K562 (cell line): ENCODE measurements around the gene YPEL3. TPM values are rescaled to one million over a fixed set of nuclear protein-coding genes. Genes with fewer than 3 reads are reported as not detected.

Experiments used
- FOS ChIP-seq: IDR thresholded peaks from 3 replicates; pipeline ENCODE4 v1.6.1; 2011; ENCODE audit not compliant: insufficient read length; ENCODE audit errors: extremely low read depth
- HDAC1 ChIP-seq, 2 experiments: fragments of 450-650 bp; IDR thresholded peaks; 2 replicates each; pipeline ENCODE4 v1.6.1; 2016 to 2017; ENCODE audit warnings: inconsistent platforms in 1 of 2, mild to moderate bottlenecking in 1 of 2, moderate library complexity in 1 of 2
- KDM1A ChIP-seq, 2 experiments: fragments of 450-650 bp; IDR thresholded peaks; 2 replicates each; pipeline ENCODE4 v1.6.1; 2016; ENCODE audit warnings: mild to moderate bottlenecking in 2 of 2
- RCOR1 ChIP-seq, 2 experiments: IDR thresholded peaks; 2 replicates each; pipeline ENCODE4 v1.6.1; 2012; ENCODE audit warnings: low read depth in 2 of 2, low read length in 2 of 2, borderline replicate concordance in 1 of 2, improper control_type of control experiment in 1 of 2
- ZFPM2 ChIP-seq: fragments of 250-450 bp; sonication (Bioruptor Pico); IDR thresholded peaks from 2 replicates; pipeline ENCODE4 v1.5.1; 2022; ENCODE audit warnings: mild to moderate bottlenecking
- ZNF217 ChIP-seq: sonication (generic); formaldehyde crosslinking; IDR thresholded peaks from 2 replicates; pipeline ENCODE4 v1.8.0; 2022; ENCODE audit warnings: mild to moderate bottlenecking, missing genetic modification reagents
- polyA plus RNA-seq, 8 experiments: library from polyadenylated mRNA; depleted of rRNA in 4 of 8; stranded (reverse) in 5 of 8; unstranded in 3 of 8; fragments of >200 nt; fragmentation: Nextera tagmentation in 2 of 8; fragmentation: Illumina TruSeq in 1 of 8; extraction: Ambion mirVana in 2 of 8; extraction: Trizol in 1 of 8; gene quantifications; 2 replicates each; pipeline versions ENCODE4 v1.2.1 to v1.2.3, GENCODE V29; 2011 to 2014; ENCODE audit warnings: inconsistent platforms in 1 of 8, missing spikeins in 1 of 8
- total RNA-seq, 7 experiments: library from RNA; depleted of rRNA in 6 of 7; stranded (reverse); fragments of >200 nt in 6 of 7; fragmentation: Illumina TruSeq in 2 of 7; extraction: Trizol in 2 of 7; gene quantifications; 2 replicates each; pipeline versions ENCODE4 v1.2.1 to v1.2.3, GENCODE V29; 2011 to 2021; ENCODE audit warnings: low replicate concordance in 1 of 7
- TF ChIP-seq, protein P1 (sequence below), 2 experiments: fragments of 200-800 bp in 1 of 2; sonication (Bioruptor generic) in 1 of 2; sonication (generic) in 1 of 2; formaldehyde crosslinking in 1 of 2; IDR thresholded peaks in 1 of 2; conservative IDR thresholded peaks in 1 of 2; 2 replicates each; pipeline versions ENCODE4 v1.5.0 to v1.6.1; 2016 to 2020; ENCODE audit warnings: missing compliant biosample characterization in 1 of 2, missing genetic modification characterization in 1 of 2, missing genetic modification reagents in 1 of 2
- TF ChIP-seq, protein P2 (sequence below): fragments of 150-350 bp; IDR thresholded peaks from 2 replicates; pipeline ENCODE4 v1.6.1; 2014; ENCODE audit warnings: low read depth, mild to moderate bottlenecking, low read length, borderline replicate concordance
- TF ChIP-seq, protein P3 (sequence below), 3 experiments: fragments of 200-800 bp in 1 of 3; fragments of 250-450 bp in 1 of 3; fragments of 450-650 bp in 1 of 3; sonication (Bioruptor Pico) in 1 of 3; sonication (Bioruptor generic) in 1 of 3; formaldehyde crosslinking in 1 of 3; IDR thresholded peaks; 2 replicates each; pipeline versions ENCODE4 v1.6.1 to v1.8.0; 2016 to 2022; ENCODE audit warnings: mild to moderate bottlenecking in 2 of 3, missing genetic modification characterization in 2 of 3, missing compliant biosample characterization in 1 of 3, moderate library complexity in 1 of 3
- TF ChIP-seq, protein P4 (sequence below), 3 experiments: IDR thresholded peaks in 2 of 3; conservative IDR thresholded peaks in 1 of 3; 2 replicates each; pipeline ENCODE4 v1.5.1; 2011 to 2012; ENCODE audit warnings: low read length in 3 of 3, mild to moderate bottlenecking in 3 of 3, control low read depth in 2 of 3, improper control_type of control experiment in 1 of 3, inconsistent platforms in 1 of 3, low read depth in 1 of 3, mixed read lengths in 1 of 3, moderate library complexity in 1 of 3; ENCODE audit not compliant: insufficient read depth in 2 of 3
- TF ChIP-seq, protein P5 (sequence below), 2 experiments: fragments of 250-450 bp in 1 of 2; fragments of 450-650 bp in 1 of 2; sonication (Bioruptor Pico) in 1 of 2; IDR thresholded peaks; 2 replicates each; pipeline versions ENCODE4 v1.6.1 to v1.8.0; 2016 to 2021; ENCODE audit warnings: mild to moderate bottlenecking in 2 of 2, moderate library complexity in 2 of 2, missing compliant biosample characterization in 1 of 2, missing genetic modification characterization in 1 of 2
- TF ChIP-seq, protein P6 (sequence below): sonication (generic); formaldehyde crosslinking; IDR thresholded peaks from 2 replicates; pipeline ENCODE4 v1.9.0; 2022; ENCODE audit warnings: mild to moderate bottlenecking, missing genetic modification reagents

YPEL3 gene
- total and polyA plus RNA-seq, 9 of the 15 experiments (the other 6 are each of a cell fraction or from before 2014, with no cell fraction given), result 0.41 to 15.0 (median 2.9) TPM

DNA sequence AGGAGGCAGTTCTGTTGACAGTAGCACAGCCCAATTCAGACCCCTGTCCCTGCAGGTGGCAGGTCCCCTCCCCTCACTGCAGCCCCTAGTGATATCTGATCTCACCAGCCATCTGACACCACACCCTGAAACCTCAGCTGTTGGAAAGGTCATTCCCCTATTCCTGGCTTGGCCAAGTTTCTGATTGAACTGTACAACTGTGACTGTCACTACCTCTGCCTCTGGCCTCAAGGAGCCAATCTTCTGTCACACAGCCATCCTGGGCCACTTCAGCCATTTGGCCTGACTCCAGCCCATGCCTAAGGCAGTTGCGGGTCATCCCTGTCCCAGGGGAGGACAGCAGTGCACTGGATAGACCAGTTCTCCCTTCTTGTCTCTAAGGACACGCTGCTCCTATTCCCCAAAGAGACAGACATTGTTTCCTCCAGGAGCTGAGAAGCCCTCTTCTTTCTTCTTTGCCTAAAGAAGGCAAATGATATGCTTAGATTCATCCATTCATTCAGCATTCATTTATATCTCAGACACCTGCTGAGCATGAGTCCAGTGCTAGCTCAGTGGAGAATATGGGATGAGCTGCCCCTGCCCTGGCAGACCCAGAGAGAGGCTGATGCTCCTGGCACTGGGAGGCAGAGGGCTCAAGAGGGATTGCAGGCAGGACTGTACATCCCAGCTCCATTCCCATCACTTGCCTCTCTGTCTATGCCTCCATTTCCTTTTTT lies 35.0 kb downstream of the YPEL3 start (continued):
- TF ChIP-seq, protein P1, sequence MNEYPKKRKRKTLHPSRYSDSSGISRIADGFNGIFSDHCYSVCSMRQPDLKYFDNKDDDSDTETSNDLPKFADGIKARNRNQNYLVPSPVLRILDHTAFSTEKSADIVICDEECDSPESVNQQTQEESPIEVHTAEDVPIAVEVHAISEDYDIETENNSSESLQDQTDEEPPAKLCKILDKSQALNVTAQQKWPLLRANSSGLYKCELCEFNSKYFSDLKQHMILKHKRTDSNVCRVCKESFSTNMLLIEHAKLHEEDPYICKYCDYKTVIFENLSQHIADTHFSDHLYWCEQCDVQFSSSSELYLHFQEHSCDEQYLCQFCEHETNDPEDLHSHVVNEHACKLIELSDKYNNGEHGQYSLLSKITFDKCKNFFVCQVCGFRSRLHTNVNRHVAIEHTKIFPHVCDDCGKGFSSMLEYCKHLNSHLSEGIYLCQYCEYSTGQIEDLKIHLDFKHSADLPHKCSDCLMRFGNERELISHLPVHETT (CRISPR knock-in tag; conservative IDR thresholded peaks at IDR 0.05 in 1 of 2, IDR thresholded peaks at IDR 0.05 in 1 of 2), result no peak
- TF ChIP-seq HDAC1 (IDR thresholded peaks at IDR 0.05) (peak in 1 of 2 experiments; percentile 78; a peak in 2 of 4 replicates), FOS (no peak), ZNF217 (CRISPR knock-in tag) (no peak), ZFPM2 (CRISPR knock-in tag) (no peak), RCOR1 (IDR thresholded peaks at IDR 0.05; ENCODE audit: borderline replicate concordance in 1 of 2, low read depth in 2 of 2, low read length in 2 of 2) (peak; percentile 19 to 90; a peak in 2 of 4 replicates), KDM1A (IDR thresholded peaks at IDR 0.05) (peak; percentile 95 to 96; a peak in 3 of 4 replicates)
- TF ChIP-seq, protein P2, sequence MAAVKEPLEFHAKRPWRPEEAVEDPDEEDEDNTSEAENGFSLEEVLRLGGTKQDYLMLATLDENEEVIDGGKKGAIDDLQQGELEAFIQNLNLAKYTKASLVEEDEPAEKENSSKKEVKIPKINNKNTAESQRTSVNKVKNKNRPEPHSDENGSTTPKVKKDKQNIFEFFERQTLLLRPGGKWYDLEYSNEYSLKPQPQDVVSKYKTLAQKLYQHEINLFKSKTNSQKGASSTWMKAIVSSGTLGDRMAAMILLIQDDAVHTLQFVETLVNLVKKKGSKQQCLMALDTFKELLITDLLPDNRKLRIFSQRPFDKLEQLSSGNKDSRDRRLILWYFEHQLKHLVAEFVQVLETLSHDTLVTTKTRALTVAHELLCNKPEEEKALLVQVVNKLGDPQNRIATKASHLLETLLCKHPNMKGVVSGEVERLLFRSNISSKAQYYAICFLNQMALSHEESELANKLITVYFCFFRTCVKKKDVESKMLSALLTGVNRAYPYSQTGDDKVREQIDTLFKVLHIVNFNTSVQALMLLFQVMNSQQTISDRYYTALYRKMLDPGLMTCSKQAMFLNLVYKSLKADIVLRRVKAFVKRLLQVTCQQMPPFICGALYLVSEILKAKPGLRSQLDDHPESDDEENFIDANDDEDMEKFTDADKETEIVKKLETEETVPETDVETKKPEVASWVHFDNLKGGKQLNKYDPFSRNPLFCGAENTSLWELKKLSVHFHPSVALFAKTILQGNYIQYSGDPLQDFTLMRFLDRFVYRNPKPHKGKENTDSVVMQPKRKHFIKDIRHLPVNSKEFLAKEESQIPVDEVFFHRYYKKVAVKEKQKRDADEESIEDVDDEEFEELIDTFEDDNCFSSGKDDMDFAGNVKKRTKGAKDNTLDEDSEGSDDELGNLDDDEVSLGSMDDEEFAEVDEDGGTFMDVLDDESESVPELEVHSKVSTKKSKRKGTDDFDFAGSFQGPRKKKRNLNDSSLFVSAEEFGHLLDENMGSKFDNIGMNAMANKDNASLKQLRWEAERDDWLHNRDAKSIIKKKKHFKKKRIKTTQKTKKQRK, result no peak
- TF ChIP-seq, protein P3, sequence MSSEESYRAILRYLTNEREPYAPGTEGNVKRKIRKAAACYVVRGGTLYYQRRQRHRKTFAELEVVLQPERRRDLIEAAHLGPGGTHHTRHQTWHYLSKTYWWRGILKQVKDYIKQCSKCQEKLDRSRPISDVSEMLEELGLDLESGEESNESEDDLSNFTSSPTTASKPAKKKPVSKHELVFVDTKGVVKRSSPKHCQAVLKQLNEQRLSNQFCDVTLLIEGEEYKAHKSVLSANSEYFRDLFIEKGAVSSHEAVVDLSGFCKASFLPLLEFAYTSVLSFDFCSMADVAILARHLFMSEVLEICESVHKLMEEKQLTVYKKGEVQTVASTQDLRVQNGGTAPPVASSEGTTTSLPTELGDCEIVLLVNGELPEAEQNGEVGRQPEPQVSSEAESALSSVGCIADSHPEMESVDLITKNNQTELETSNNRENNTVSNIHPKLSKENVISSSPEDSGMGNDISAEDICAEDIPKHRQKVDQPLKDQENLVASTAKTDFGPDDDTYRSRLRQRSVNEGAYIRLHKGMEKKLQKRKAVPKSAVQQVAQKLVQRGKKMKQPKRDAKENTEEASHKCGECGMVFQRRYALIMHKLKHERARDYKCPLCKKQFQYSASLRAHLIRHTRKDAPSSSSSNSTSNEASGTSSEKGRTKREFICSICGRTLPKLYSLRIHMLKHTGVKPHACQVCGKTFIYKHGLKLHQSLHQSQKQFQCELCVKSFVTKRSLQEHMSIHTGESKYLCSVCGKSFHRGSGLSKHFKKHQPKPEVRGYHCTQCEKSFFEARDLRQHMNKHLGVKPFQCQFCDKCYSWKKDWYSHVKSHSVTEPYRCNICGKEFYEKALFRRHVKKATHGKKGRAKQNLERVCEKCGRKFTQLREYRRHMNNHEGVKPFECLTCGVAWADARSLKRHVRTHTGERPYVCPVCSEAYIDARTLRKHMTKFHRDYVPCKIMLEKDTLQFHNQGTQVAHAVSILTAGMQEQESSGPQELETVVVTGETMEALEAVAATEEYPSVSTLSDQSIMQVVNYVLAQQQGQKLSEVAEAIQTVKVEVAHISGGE (CRISPR knock-in tag; IDR thresholded peaks at IDR 0.05), result no peak
- TF ChIP-seq, protein P4, sequence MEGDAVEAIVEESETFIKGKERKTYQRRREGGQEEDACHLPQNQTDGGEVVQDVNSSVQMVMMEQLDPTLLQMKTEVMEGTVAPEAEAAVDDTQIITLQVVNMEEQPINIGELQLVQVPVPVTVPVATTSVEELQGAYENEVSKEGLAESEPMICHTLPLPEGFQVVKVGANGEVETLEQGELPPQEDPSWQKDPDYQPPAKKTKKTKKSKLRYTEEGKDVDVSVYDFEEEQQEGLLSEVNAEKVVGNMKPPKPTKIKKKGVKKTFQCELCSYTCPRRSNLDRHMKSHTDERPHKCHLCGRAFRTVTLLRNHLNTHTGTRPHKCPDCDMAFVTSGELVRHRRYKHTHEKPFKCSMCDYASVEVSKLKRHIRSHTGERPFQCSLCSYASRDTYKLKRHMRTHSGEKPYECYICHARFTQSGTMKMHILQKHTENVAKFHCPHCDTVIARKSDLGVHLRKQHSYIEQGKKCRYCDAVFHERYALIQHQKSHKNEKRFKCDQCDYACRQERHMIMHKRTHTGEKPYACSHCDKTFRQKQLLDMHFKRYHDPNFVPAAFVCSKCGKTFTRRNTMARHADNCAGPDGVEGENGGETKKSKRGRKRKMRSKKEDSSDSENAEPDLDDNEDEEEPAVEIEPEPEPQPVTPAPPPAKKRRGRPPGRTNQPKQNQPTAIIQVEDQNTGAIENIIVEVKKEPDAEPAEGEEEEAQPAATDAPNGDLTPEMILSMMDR (IDR thresholded peaks at IDR 0.05 in 2 of 3, conservative IDR thresholded peaks at IDR 0.05 in 1 of 3; ENCODE audit: insufficient read depth in 2 of 3, low read depth in 1 of 3, low read length in 3 of 3), result no peak
- TF ChIP-seq, protein P5, sequence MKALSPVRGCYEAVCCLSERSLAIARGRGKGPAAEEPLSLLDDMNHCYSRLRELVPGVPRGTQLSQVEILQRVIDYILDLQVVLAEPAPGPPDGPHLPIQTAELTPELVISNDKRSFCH (CRISPR knock-in tag; IDR thresholded peaks at IDR 0.05), result no peak
- TF ChIP-seq, protein P5 (tag; IDR thresholded peaks at IDR 0.05), result peak; percentile 95
- TF ChIP-seq, protein P6, sequence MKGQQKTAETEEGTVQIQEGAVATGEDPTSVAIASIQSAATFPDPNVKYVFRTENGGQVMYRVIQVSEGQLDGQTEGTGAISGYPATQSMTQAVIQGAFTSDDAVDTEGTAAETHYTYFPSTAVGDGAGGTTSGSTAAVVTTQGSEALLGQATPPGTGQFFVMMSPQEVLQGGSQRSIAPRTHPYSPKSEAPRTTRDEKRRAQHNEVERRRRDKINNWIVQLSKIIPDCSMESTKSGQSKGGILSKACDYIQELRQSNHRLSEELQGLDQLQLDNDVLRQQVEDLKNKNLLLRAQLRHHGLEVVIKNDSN, result no peak
